ENCODE data around the gene SOX18.

DNA sequence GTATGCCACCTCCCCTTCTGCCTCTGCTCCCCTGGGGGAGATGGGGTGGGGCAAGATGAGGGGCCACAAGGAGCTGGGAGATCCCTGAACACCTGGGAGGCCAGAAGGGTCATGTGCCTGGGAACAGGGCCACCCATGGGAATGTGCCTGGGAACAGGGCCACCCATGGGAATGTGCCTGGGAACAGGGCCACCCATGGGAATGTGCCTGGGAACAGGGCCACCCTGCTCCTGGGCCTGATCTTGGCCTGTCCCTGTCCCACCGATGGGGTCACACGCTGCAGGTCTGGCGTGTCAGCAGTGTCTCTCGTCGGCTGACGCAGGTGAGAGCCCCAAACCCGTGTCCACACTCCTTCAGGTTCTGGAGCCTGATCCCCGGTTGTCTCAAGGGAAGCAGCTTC lies 25.5 kb upstream of the SOX18 start:
- TF ChIP-seq POLR2AphosphoS5 (IDR thresholded peaks at IDR 0.05; ENCODE audit: low read depth, low read length) (no peak), CHD4 (IDR thresholded peaks at IDR 0.05; ENCODE audit: borderline replicate concordance, low read length) (no peak), ESRRA (CRISPR knock-in tag; IDR thresholded peaks at IDR 0.05; ENCODE audit: low read depth) (no peak), HNRNPH1 (optimal IDR thresholded peaks at IDR 0.05; ENCODE audit: low read depth, low read length) (no peak), SAFB2 (CRISPR knock-in tag; IDR thresholded peaks at IDR 0.05; ENCODE audit: borderline replicate concordance, low read depth) (no peak), POLR2A (IDR thresholded peaks at IDR 0.05; ENCODE audit: insufficient read depth in 1 of 2, low read depth in 2 of 2, low read length in 2 of 2) (no peak), NR3C1 (CRISPR knock-in tag; IDR thresholded peaks at IDR 0.05) (no peak)
- TF ChIP-seq, protein P1, sequence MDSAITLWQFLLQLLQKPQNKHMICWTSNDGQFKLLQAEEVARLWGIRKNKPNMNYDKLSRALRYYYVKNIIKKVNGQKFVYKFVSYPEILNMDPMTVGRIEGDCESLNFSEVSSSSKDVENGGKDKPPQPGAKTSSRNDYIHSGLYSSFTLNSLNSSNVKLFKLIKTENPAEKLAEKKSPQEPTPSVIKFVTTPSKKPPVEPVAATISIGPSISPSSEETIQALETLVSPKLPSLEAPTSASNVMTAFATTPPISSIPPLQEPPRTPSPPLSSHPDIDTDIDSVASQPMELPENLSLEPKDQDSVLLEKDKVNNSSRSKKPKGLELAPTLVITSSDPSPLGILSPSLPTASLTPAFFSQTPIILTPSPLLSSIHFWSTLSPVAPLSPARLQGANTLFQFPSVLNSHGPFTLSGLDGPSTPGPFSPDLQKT (CRISPR knock-in tag; IDR thresholded peaks at IDR 0.05; ENCODE audit: borderline replicate concordance), result no peak

All from HepG2 (cell line).